22Rv1 (cell line): Measurements from ENCODE around the gene LRP2BP.

Source experiments
- ZFX ChIP-seq: fragments of 450-650 bp; IDR thresholded peaks from 2 replicates; pipeline ENCODE4 v1.6.1; 2017; ENCODE audit warnings: antibody characterized with exemption, borderline replicate concordance
- TF ChIP-seq, protein P1 (sequence below): fragments of 450-650 bp; IDR thresholded peaks from 2 replicates; pipeline ENCODE4 v1.5.1; 2017; ENCODE audit warnings: mild to moderate bottlenecking

DNA sequence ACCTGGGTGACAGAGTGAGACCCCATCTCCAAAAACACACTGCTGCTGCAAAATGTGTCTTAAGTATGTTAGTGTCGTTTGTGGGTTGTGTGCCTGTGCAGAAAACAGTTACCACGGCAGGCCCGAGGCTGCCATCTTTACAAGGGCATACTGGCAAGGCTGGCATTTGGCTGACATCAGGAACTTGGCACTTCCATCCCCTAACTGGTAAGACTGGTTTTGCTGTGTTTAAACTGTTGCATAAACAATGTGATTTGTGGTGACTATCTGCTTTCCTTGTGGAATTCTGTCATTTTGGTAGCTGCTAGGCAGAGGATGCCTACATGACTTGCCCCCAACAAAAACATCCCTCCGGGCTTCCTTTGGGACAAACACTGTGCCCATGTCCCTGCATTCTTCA is 12.3 kb downstream of the LRP2BP start:
- TF ChIP-seq, protein P1, sequence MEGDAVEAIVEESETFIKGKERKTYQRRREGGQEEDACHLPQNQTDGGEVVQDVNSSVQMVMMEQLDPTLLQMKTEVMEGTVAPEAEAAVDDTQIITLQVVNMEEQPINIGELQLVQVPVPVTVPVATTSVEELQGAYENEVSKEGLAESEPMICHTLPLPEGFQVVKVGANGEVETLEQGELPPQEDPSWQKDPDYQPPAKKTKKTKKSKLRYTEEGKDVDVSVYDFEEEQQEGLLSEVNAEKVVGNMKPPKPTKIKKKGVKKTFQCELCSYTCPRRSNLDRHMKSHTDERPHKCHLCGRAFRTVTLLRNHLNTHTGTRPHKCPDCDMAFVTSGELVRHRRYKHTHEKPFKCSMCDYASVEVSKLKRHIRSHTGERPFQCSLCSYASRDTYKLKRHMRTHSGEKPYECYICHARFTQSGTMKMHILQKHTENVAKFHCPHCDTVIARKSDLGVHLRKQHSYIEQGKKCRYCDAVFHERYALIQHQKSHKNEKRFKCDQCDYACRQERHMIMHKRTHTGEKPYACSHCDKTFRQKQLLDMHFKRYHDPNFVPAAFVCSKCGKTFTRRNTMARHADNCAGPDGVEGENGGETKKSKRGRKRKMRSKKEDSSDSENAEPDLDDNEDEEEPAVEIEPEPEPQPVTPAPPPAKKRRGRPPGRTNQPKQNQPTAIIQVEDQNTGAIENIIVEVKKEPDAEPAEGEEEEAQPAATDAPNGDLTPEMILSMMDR, result no peak
- TF ChIP-seq ZFX, result no peak
